ENCODE results near the gene APC2. TPM values are rescaled to one million over a fixed set of nuclear protein-coding genes. Genes with fewer than 3 reads are reported as not detected.
A peak's percentile ranks its signal among the peaks of the same experiment; 100 is the strongest.

The APC2 gene
- total and polyA plus RNA-seq, 4 donors: under 0.01 to 0.06 (median 0.03) TPM

DNA sequence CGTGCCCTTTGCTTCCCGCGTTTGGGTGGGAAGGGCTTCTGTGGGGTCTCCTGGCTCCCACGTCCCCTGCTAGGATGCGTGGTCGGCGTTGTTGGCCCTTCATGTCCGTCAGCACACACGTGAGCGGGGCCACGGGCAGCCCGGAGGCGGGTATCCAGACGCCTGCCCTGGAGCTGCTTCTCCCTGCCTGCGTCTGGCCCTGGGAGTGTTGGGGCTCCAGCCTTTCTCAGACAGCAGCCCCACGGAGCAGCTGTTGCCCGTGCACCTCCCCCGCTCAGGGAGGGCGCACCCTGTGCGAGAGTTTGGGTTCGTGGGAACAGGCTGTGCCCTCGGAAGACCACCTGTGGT, 28.0 kb upstream of the APC2 start:
- no peak for TF ChIP-seq FOXA1 (IDR thresholded peaks at IDR 0.05)
- no peak for TF ChIP-seq RXRA (IDR thresholded peaks at IDR 0.05)
- TF ChIP-seq RAD21 (IDR thresholded peaks at IDR 0.05): no peak
- no peak for TF ChIP-seq HNF4G (IDR thresholded peaks at IDR 0.05)
- no peak for TF ChIP-seq HNF4A (conservative IDR thresholded peaks at IDR 0.05)
- TF ChIP-seq TAF1 (conservative IDR thresholded peaks at IDR 0.05): no peak
- TF ChIP-seq GABPA (IDR thresholded peaks at IDR 0.05 in 1 of 2, conservative IDR thresholded peaks at IDR 0.05 in 1 of 2): no peak
- Histone ChIP-seq H3K27ac (ENCODE audit: low read depth in 1 of 2, low read length in 2 of 2) (peak overlapping the region; percentile 0 to 66), H3K36me3 (ENCODE audit: control insufficient read depth in 4 of 4, insufficient read depth in 3 of 4, low read depth in 1 of 4, low read length in 3 of 4) (peaks cover 16 to 36% (median 31%) of the 10 kb centered on the region in 4 donors), H3K4me3 (ENCODE audit: low read depth in 1 of 3, low read length in 3 of 3) (no peak overlapping the region), H3K27me3 (ENCODE audit: control insufficient read depth in 4 of 4, insufficient read depth in 4 of 4, low read length in 3 of 4) (no peaks in the 10 kb centered on the region), H3K9me3 (ENCODE audit: control insufficient read depth in 4 of 4, low read length in 3 of 4) (no peaks in the 10 kb centered on the region), H3K4me1 (ENCODE audit: control insufficient read depth in 4 of 4, insufficient read depth in 4 of 4, low read length in 3 of 4) (peaks cover 13 to 62% (median 39%) of the 10 kb centered on the region in 4 donors), H3K9ac (ENCODE audit: low read depth in 1 of 2, low read length in 2 of 2) (no peak overlapping the region)
- WGBS: 92% methylated on average over 22 of the region's 22 CpGs
- no peak for DNase-seq (ENCODE audit: low spot score)

DNA sequence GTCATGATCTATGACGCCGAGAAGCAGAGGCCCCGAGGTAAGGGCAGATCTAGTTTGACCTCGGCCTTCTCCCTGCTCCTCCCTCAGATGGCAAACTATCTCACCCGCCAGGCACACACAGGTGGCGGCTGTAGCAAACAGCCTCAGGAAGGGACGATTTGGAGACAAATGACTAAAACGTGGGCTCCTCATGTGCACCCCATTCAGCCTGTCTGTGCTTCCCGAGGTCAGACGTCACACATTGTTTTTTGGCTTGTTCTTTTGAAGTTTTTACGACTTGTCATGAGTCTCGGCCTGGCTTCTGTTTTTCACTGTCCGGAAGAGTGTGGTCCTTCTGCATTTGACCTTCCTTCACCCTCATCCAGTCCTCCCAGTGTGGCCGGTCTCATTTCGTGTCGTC, 27.6 kb upstream of the APC2 start:
- WGBS: 49% methylated on average over 16 of the region's 16 CpGs
- H3K27me3 ChIP-seq (ENCODE audit: control insufficient read depth in 4 of 4, insufficient read depth in 4 of 4, low read length in 3 of 4): no peaks in the 10 kb centered on the region
- peaks cover 11 to 58% (median 34%) of the 10 kb centered on the region in 4 donors for H3K4me1 ChIP-seq (ENCODE audit: control insufficient read depth in 4 of 4, insufficient read depth in 4 of 4, low read length in 3 of 4)
- no peaks in the 10 kb centered on the region for H3K9me3 ChIP-seq (ENCODE audit: control insufficient read depth in 4 of 4, low read length in 3 of 4)
- TF ChIP-seq, protein P1, sequence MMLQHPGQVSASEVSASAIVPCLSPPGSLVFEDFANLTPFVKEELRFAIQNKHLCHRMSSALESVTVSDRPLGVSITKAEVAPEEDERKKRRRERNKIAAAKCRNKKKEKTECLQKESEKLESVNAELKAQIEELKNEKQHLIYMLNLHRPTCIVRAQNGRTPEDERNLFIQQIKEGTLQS (IDR thresholded peaks at IDR 0.05): no peak
- TF ChIP-seq RXRA (IDR thresholded peaks at IDR 0.05): peak in 1 of 2 donors; percentile 32
- no peak for DNase-seq (ENCODE audit: low spot score)
- H3K4me3 ChIP-seq (ENCODE audit: low read depth in 1 of 3, low read length in 3 of 3): no peak overlapping the region
- peak overlapping the region in 1 of 2 donors; percentile 12 for H3K9ac ChIP-seq (ENCODE audit: low read depth in 1 of 2, low read length in 2 of 2)
- peak overlapping the region; percentile 0 to 66 for H3K27ac ChIP-seq (ENCODE audit: low read depth in 1 of 2, low read length in 2 of 2)
- peaks cover 16 to 36% (median 30%) of the 10 kb centered on the region in 4 donors for H3K36me3 ChIP-seq (ENCODE audit: control insufficient read depth in 4 of 4, insufficient read depth in 3 of 4, low read depth in 1 of 4, low read length in 3 of 4)

DNA sequence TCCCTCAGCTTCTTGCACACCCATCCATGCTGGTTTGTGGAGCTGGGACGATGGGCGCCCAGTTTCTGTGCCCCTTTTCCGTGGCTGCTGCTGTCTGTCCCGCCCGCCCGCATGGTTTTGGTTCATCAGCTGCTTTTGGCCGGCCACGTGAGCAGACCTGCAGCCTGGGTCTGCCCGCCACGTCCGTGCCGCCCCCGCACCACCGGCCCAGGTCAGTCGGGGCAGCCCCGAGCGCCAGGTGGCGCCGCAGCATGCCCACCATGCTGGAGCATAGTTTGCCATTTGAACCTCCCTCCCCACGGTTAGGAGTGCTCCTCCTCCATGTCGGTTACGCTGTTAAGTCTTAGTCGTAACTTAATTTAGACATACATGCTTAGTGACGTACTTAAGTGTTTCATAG, 27.0 kb upstream of the APC2 start:
- Histone ChIP-seq H3K36me3 (ENCODE audit: control insufficient read depth in 4 of 4, insufficient read depth in 3 of 4, low read depth in 1 of 4, low read length in 3 of 4) (peaks cover 16 to 36% (median 30%) of the 10 kb centered on the region in 4 donors), H3K4me1 (ENCODE audit: control insufficient read depth in 4 of 4, insufficient read depth in 4 of 4, low read length in 3 of 4) (peaks cover 7 to 52% (median 29%) of the 10 kb centered on the region in 4 donors), H3K9ac (ENCODE audit: low read depth in 1 of 2, low read length in 2 of 2) (no peak overlapping the region), H3K27me3 (ENCODE audit: control insufficient read depth in 4 of 4, insufficient read depth in 4 of 4, low read length in 3 of 4) (no peaks in the 10 kb centered on the region), H3K4me3 (ENCODE audit: low read depth in 1 of 3, low read length in 3 of 3) (no peak overlapping the region), H3K9me3 (ENCODE audit: control insufficient read depth in 4 of 4, low read length in 3 of 4) (no peaks in the 10 kb centered on the region), H3K27ac (ENCODE audit: low read depth in 1 of 2, low read length in 2 of 2) (peak overlapping the region; percentile 28 to 66)
- TF ChIP-seq JUND (IDR thresholded peaks at IDR 0.05) (no peak), RAD21 (IDR thresholded peaks at IDR 0.05) (no peak), EGR1 (IDR thresholded peaks at IDR 0.05; ENCODE audit: low read depth in 2 of 2) (no peak), YY1 (IDR thresholded peaks at IDR 0.05) (no peak), CTCF (IDR thresholded peaks at IDR 0.05; ENCODE audit: low read depth, low read length, missing input control) (no peak), RXRA (IDR thresholded peaks at IDR 0.05) (no peak), TAF1 (conservative IDR thresholded peaks at IDR 0.05) (no peak), SP1 (IDR thresholded peaks at IDR 0.05) (no peak), HNF4A (conservative IDR thresholded peaks at IDR 0.05) (no peak), FOXA2 (IDR thresholded peaks at IDR 0.05) (no peak), REST (IDR thresholded peaks at IDR 0.05) (no peak), NR2F2 (IDR thresholded peaks at IDR 0.05) (no peak)
- TF ChIP-seq, protein P2, sequence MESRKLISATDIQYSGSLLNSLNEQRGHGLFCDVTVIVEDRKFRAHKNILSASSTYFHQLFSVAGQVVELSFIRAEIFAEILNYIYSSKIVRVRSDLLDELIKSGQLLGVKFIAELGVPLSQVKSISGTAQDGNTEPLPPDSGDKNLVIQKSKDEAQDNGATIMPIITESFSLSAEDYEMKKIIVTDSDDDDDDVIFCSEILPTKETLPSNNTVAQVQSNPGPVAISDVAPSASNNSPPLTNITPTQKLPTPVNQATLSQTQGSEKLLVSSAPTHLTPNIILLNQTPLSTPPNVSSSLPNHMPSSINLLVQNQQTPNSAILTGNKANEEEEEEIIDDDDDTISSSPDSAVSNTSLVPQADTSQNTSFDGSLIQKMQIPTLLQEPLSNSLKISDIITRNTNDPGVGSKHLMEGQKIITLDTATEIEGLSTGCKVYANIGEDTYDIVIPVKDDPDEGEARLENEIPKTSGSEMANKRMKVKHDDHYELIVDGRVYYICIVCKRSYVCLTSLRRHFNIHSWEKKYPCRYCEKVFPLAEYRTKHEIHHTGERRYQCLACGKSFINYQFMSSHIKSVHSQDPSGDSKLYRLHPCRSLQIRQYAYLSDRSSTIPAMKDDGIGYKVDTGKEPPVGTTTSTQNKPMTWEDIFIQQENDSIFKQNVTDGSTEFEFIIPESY (IDR thresholded peaks at IDR 0.05): no peak
- TF ChIP-seq, protein P1 (IDR thresholded peaks at IDR 0.05): no peak
- DNase-seq (ENCODE audit: low spot score): no peak
- WGBS: 94% methylated on average over 24 of the region's 24 CpGs
